ENCODE data around the gene OR4X2. TPM values are rescaled to one million over a fixed set of nuclear protein-coding genes. Genes with fewer than 3 reads are reported as not detected.

OR4X2 gene
- polyA plus RNA-seq, 1 of the 3 experiments (the other 2 are of a cell fraction): not detected

DNA sequence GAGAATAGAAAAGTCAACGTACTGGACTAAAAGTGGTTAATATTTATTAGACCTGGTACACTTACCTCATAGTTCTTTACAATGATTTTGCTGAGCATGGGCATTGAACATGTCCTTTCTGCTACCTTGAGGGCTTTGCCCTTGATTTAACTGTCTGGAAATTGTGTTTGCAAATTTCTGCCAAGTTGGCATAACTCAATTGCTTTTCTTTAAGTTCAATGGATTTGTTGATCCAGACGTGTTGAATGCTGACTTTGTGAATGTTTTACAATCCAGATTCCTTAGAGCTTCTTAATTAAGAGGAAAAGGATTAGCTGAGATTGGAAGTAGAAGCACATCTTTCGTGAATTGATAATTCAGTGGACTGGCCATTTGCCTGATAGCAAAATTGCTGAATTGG, 7.2 kb upstream of the OR4X2 start:
- H3K9me3 ChIP-seq: no peaks in the 10 kb centered on the region
- H3K4me1 ChIP-seq (ENCODE audit: control insufficient read depth in 1 of 2, insufficient read depth in 2 of 2, low read depth in 1 of 2, low read length in 1 of 2): no peaks in the 10 kb centered on the region
- no peak overlapping the region for H3K4me3 ChIP-seq (ENCODE audit: low read depth in 2 of 2, low read length in 1 of 2)
- no peak overlapping the region for H2AFZ ChIP-seq (ENCODE audit: low read depth)
- H4K20me1 ChIP-seq (ENCODE audit: insufficient read depth): no peaks in the 10 kb centered on the region
- ChIA-PET CTCF (no interaction called here), POLR2A (no interaction called here)
- no peaks in the 10 kb centered on the region for H3F3A ChIP-seq (replicated peaks; ENCODE audit: insufficient read depth)
- H3K9me2 ChIP-seq: no peaks in the 10 kb centered on the region
- no peak overlapping the region for H3K9ac ChIP-seq
- H3K27ac ChIP-seq (ENCODE audit: low read depth in 2 of 2, low read length in 1 of 2): no peak overlapping the region
- 1% methylated on average over 3 of the region's 3 CpGs for WGBS (ENCODE audit: low lambda C conversion rate)
- H3K4me2 ChIP-seq: no peak overlapping the region
- no peak for DNase-seq
- TF ChIP-seq, protein P1, sequence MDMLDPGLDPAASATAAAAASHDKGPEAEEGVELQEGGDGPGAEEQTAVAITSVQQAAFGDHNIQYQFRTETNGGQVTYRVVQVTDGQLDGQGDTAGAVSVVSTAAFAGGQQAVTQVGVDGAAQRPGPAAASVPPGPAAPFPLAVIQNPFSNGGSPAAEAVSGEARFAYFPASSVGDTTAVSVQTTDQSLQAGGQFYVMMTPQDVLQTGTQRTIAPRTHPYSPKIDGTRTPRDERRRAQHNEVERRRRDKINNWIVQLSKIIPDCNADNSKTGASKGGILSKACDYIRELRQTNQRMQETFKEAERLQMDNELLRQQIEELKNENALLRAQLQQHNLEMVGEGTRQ (IDR thresholded peaks at IDR 0.05; ENCODE audit: borderline replicate concordance, low read depth, low read length): no peak
- no peak for TF ChIP-seq MEF2A (IDR thresholded peaks at IDR 0.05; ENCODE audit: borderline replicate concordance, low read depth)
- TF ChIP-seq, protein P2, sequence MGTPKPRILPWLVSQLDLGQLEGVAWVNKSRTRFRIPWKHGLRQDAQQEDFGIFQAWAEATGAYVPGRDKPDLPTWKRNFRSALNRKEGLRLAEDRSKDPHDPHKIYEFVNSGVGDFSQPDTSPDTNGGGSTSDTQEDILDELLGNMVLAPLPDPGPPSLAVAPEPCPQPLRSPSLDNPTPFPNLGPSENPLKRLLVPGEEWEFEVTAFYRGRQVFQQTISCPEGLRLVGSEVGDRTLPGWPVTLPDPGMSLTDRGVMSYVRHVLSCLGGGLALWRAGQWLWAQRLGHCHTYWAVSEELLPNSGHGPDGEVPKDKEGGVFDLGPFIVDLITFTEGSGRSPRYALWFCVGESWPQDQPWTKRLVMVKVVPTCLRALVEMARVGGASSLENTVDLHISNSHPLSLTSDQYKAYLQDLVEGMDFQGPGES (IDR thresholded peaks at IDR 0.05; ENCODE audit: low read depth, low read length): no peak
- no peak for TF ChIP-seq TCF12 (IDR thresholded peaks at IDR 0.05)
- TF ChIP-seq FOSL2 (IDR thresholded peaks at IDR 0.05; ENCODE audit: borderline replicate concordance, low read depth): no peak
- TF ChIP-seq SIN3A (IDR thresholded peaks at IDR 0.05; ENCODE audit: borderline replicate concordance, low read depth, low read length): no peak
- H3K79me2 ChIP-seq (ENCODE audit: insufficient read depth): no peaks in the 10 kb centered on the region
- H3K27me3 ChIP-seq (ENCODE audit: insufficient read depth): no peaks in the 10 kb centered on the region; the same call in 1 of the 2 replicates
- no peaks in the 10 kb centered on the region for H3K36me3 ChIP-seq (replicated peaks in 1 of 2; ENCODE audit: control insufficient read depth in 1 of 2, insufficient read depth in 2 of 2, low read length in 1 of 2)

DNA sequence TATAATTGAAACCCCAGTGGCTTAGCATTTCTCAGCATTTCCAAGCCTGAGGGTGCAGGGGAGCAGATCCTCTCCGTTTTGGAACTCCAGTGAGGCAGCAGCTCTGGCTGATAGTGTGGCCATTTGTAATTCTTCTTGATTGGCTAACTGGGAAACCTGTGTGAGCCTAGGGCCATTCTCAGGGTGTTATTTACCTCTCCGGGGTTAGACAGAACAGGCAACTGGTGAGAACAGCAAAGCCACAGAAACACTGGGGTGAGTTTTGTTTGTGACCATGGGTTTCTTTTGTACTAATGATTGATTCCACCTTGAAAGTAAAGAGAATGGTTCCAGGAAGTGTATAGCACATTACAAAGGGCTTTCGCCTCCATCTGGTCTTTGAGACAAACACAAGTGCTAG, 2.4 kb upstream of the OR4X2 start:
- POLR2A ChIA-PET: no interaction called here
- DNase-seq: no peak
- TF ChIP-seq GABPA (IDR thresholded peaks at IDR 0.05; ENCODE audit: low read depth) (no peak), MAX (IDR thresholded peaks at IDR 0.05; ENCODE audit: low read depth) (no peak), MXI1 (IDR thresholded peaks at IDR 0.05; ENCODE audit: low read depth, low read length) (no peak), FOXJ3 (CRISPR knock-in tag; IDR thresholded peaks at IDR 0.05) (no peak), RFX5 (IDR thresholded peaks at IDR 0.05; ENCODE audit: low read length) (no peak), EZH2phosphoT487 (IDR thresholded peaks at IDR 0.05; ENCODE audit: borderline replicate concordance, low read depth) (no peak), CHD2 (IDR thresholded peaks at IDR 0.05; ENCODE audit: low read length, partially characterized antibody) (no peak), REST (IDR thresholded peaks at IDR 0.05; ENCODE audit: low read depth, low read length) (no peak), ELF1 (IDR thresholded peaks at IDR 0.05) (no peak), YY1 (IDR thresholded peaks at IDR 0.05; ENCODE audit: low read depth) (no peak), TEAD4 (IDR thresholded peaks at IDR 0.05; ENCODE audit: borderline replicate concordance, insufficient read depth) (no peak), FOSL2 (IDR thresholded peaks at IDR 0.05; ENCODE audit: borderline replicate concordance, low read depth) (no peak), NRF1 (IDR thresholded peaks at IDR 0.05; ENCODE audit: low read depth, low read length) (no peak), TAF1 (IDR thresholded peaks at IDR 0.05; ENCODE audit: borderline replicate concordance, low read depth, low read length) (no peak)
- TF ChIP-seq, protein P3, sequence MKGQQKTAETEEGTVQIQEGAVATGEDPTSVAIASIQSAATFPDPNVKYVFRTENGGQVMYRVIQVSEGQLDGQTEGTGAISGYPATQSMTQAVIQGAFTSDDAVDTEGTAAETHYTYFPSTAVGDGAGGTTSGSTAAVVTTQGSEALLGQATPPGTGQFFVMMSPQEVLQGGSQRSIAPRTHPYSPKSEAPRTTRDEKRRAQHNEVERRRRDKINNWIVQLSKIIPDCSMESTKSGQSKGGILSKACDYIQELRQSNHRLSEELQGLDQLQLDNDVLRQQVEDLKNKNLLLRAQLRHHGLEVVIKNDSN (IDR thresholded peaks at IDR 0.05; ENCODE audit: borderline replicate concordance, low read depth): no peak

More for the DNA sequence above, 2.4 kb upstream of the OR4X2 start:
- H3K9me2 ChIP-seq: no peaks in the 10 kb centered on the region
- no peak overlapping the region for H3K9ac ChIP-seq
- H3K79me2 ChIP-seq (ENCODE audit: insufficient read depth): no peaks in the 10 kb centered on the region
- WGBS (ENCODE audit: low lambda C conversion rate): 11% methylated on average over 3 of the region's 3 CpGs
- H2AFZ ChIP-seq (ENCODE audit: low read depth): no peak overlapping the region
- no peaks in the 10 kb centered on the region for H4K20me1 ChIP-seq (ENCODE audit: insufficient read depth)
- H3F3A ChIP-seq (replicated peaks; ENCODE audit: insufficient read depth): no peaks in the 10 kb centered on the region
- no peaks in the 10 kb centered on the region for H3K9me3 ChIP-seq
- H3K27me3 ChIP-seq (ENCODE audit: insufficient read depth): no peaks in the 10 kb centered on the region; the same call in 1 of the 2 replicates
- no peak overlapping the region for H3K4me3 ChIP-seq (ENCODE audit: low read depth in 2 of 2, low read length in 1 of 2)
- CTCF ChIA-PET: no interaction called here
- H3K27ac ChIP-seq (ENCODE audit: low read depth in 2 of 2, low read length in 1 of 2): no peak overlapping the region
- H3K4me1 ChIP-seq (ENCODE audit: control insufficient read depth in 1 of 2, insufficient read depth in 2 of 2, low read depth in 1 of 2, low read length in 1 of 2): no peaks in the 10 kb centered on the region
- no peaks in the 10 kb centered on the region for H3K36me3 ChIP-seq (replicated peaks in 1 of 2; ENCODE audit: control insufficient read depth in 1 of 2, insufficient read depth in 2 of 2, low read length in 1 of 2)
- H3K4me2 ChIP-seq: no peak overlapping the region

All from SK-N-SH (cell line).